GM19455 (cell line): Measurements from ENCODE around the gene CDX2.

Experiments
- ATAC-seq: cut with Tn5 transposase; IDR thresholded peaks from one replicate; pipeline ENCODE4 v1.9.1; 2021; ENCODE audit not compliant: unreplicated experiment

CDX2 gene

DNA sequence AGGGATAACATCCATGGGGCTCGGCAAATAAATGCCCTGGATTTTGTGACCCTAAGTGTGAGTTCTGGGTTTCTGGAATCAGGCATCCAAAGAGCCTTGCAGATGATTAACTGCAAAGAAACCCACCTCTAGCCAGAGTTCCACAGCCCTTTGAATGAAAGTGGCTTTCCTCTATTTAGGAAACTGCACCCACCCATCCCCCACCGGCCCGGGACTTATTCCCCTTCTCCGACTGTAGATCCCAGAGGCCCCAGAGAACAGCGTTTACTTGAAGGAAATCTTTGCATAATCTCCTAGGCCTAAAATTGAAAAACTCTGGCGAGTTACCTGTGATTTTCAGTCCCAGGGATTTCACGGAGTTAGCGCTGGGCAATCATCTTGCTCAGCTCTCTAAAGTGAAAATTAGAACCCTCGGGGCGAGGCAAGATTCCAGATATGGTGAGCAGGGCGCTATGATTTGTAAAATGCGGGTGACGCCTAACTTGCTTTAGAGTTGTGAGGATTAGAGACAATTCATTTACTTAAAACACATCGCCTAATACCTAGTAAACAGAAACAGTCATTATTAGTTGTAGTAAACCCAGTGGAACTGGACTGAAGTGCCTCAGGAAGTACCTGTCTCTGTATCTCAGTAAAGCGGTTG, 10.0 kb upstream of the CDX2 start:
- ATAC-seq = no peak

DNA sequence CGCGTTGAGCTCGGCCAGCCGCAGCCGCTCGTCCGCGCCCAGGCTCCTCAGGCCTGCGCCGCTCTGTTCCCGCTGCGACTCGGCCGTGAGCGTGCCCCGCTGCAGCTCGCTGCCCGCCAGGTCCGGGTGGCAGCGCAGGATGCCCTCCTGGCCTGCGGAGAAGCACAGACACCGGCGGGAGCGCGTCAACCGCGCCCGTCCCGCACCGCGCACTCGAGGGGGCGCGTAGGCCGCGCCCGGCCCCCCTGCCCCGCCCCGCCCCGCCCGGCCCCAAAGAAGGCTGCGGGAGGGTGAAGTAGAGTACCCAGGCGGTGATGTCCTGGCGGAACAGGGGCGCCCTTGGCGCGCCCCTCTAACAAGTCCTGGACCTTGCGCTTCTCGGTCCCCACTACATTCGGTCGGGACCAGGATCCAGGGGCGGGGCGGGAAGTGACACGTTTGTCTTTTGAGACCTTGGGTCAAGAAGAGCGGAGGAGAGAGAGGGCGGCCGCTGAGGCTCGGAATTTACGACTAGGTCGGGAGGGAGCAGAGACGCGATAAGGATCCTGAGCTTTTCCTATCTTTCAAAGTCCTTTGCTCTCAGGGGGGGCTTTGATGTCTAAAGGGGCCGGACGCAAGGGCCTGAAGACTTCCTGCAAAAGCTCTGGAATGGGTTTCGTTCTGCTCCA, 9.3 kb upstream of the CDX2 start:
- ATAC-seq = no peak

DNA sequence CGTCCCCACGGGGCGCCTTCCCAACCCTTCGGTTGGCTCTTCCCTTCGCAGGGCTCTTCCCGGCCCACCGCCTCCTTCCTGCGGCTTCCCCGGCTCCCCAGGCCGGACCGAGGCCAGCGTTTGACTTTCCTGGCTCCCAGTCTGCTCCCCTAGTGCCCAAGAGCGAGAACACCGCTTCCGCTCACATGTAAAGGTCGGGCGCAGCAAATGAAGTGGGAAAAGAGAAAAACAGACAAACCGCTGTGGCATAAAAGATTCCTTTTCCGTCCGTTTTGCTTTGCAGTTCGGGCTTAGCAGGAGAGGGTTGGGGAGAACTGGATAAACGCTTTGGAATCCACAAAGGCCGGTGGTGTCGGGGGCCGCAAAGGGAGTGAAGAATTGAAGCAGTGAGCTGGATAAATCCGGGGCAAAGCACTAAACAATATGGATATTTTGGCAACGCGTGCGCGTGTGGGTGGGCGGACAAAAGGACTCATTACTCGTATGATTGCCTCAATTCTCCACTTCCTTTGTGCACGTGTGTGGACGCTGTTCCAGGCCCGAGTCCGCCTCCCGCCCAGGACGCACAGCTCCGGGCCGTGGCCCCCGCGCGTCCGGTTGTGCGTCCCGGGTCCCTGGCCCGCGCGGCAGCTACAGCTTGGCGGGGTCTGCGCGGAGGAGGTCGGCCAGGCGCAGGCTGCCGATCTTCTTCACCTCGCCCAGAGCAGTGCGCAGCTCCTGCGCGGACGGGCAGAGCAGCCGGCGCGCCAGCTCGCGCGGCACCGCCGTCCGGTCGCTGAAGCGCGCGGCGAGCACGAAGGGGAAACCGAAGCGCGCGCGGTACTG, 8.6 kb upstream of the CDX2 start:
- no peak for ATAC-seq

DNA sequence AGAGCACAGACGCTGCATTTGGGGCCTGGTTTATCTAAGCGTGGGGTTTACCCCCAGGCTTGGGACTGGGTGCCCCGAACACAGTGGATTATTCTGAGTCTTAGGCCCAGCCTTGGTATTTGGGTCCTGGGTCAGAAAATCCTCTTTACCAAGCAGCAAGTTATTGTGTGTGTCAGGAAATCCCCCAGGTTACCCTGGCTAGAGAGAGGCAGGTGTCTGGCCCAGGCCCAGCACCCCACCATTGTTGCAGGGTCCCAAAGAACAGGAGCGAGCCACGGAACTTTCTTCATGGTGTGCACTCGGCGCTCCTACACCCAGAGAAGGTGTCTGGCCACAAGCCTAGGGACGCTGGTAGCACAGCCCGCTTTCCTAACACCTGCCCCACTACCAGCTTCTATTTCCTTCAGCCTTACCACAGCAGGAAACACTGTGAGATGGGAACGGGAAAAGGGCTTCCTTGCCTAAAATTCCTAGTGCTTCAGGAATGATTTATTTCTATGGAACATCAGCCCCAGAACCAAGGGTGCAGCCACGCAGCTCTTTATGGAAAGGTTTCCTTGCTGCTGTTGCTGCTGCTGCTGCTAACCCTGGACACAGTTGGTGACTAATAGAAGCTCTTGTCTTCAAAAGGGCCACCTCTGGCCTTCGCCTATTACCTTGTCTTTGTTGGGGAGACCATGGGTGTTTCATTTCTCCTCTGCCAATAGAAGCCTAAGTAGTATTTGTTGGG, 7.4 kb upstream of the CDX2 start:
- no peak for ATAC-seq

DNA sequence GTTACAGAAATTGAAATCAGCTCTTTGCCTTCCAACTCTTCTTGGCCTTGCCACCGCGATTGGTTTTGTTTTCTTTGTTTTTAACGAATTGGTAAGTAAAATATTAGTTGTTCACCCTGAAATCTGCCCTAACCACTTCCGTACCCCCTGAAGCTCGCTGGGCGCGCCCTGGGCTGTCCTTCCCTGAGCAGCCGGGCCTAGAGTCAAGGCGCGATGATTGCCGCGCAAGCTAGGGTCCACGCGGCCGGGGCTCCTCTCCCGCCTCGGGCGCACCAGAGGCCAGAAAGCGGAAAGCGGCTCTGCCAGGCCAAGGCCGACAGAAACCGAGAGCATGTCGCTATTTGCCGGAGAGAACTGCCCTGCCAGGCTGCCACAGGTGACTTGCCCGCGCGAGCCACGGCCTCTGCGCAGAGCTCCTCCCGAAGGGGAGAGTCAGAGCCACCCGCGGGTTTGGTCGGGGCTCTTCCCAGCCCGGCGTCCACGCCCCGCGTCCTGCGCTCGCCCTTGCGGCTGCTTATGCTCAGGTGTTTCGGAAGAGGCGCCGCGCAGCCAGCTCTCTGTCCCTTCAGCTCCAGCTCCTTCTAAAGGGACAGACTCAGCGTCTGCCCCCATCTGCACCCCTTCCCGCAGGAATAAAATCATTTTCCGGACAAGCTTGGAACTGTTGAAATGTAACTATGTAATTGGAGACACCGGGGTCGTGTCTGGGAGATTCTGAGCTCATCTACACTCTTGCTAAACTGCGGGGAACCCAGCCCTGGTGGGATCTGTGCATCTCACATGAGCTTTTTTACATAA, 6.6 kb upstream of the CDX2 start:
- ATAC-seq = no peak

DNA sequence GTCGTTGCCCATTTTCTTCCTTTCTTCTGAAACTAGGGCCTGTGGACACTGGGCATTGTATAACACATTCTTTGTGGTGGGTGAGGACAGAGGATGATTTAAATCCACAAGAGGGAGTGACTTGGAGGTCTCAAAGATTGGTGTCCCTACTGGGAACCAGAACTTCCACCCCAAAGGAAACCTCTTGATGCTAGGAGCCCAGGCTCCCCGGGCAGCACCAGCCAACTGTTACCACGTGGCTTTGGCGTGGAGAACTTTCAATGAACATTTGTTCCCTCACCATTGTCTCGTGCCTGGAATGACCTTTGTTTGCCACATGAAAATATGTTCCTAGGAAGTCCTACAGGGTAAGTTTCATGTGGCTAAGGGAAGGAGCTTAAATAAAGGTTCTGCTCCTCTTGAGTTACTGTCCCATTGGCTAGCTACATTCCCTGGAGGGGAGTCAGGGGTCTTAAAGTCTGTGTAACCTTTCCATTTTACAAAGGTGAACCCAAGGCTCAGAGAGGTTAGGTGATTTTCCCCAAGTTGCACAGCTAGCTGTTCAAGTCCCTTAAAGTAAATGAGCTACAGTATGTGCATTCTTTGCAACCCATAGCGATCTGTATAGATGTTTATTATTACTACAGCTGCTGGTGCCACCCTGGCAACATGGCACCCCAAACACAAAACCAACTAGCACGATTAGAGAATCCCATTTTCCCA, 5.0 kb upstream of the CDX2 start:
- ATAC-seq = no peak

DNA sequence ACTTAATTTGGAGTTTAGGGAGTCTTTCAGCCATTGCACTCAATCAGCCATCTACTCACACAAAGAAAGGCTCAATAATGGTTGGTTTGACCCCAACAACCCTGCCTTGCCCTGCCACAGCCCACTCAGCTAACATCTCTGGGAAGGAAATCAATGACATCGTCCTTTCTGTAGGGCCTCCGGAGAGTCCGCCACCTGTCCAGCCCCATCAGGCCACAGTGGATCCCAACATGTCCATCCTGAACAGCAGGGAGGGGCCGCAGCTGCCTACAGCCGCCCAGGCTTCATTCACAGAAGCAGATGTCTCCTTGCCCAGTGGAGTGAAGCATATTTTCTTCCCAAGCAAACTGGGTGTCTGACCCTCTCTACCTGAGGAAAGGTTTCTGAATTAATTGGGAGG, 4.2 kb upstream of the CDX2 start:
- no peak for ATAC-seq

DNA sequence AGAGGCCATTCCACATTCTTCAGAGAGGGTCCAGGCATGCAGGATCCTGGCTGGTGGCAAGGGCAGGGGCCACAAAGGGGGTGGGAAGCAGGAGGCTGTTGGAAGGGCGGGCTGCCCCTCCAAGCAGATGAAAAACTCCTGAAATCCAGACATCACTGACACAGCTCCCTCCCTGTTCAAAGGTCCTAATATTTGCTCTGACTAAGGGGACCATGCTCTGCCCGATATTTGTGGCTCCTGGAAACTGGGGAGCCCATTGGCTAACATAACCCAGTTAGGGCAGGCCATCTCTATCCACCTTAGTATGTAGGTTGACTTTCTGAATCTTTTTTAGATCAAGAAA, 3.3 kb upstream of the CDX2 start:
- no peak for ATAC-seq

DNA sequence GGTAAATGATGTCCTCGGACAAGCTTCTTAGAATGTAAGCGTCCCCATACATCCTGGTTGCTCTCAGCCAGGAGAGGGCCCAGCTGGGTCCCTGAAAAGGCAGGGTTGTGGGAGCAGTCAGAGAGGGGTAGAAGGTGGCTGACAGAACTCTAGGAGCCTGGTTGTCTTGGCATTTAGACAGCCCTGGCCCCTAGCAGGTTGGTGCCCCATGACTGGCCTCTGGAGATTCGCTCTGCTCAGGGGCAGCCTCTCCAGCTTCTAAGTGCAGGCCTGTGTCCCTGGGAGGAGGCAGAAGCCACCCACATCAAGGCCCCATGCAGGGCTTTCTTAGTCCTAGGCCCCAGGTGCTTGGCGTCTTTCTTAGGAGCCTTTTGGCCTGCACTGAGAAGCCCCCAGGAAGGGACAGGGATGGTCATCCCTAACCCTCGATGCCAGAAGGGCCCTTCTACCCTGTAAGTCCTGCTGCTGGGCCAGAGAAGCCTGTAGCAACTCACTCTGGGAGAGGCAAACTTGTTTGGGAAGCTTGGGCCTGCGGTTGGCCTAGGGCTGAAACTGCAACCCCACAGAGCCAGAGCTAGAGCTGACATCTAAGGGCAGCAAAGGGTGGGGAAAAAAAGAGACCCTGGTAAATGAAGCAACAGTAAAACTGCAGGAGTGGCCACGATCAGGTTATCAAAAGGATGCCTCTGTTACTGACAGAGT, 2.8 kb upstream of the CDX2 start:
- no peak for ATAC-seq

DNA sequence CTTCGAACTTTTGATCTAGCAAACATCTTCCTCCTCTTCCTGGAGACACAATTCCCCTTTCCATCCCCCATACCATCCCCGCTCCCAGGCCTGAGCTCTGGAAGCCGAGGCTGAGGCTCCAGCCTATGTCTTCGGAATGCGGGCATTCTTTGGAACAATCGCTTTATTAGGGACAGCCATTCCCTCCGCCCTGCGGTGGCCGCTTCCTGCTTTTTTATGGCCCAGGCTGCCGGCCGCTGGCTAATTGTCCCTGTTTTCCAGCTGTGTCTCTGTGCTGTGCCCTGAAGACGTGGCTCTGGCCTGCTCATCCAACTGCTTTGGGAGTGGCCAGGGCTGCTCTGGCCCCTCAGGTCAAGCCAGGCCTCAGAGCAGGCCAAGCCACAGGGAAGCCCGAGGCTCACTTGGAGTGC, 2.1 kb upstream of the CDX2 start:
- no peak for ATAC-seq

DNA sequence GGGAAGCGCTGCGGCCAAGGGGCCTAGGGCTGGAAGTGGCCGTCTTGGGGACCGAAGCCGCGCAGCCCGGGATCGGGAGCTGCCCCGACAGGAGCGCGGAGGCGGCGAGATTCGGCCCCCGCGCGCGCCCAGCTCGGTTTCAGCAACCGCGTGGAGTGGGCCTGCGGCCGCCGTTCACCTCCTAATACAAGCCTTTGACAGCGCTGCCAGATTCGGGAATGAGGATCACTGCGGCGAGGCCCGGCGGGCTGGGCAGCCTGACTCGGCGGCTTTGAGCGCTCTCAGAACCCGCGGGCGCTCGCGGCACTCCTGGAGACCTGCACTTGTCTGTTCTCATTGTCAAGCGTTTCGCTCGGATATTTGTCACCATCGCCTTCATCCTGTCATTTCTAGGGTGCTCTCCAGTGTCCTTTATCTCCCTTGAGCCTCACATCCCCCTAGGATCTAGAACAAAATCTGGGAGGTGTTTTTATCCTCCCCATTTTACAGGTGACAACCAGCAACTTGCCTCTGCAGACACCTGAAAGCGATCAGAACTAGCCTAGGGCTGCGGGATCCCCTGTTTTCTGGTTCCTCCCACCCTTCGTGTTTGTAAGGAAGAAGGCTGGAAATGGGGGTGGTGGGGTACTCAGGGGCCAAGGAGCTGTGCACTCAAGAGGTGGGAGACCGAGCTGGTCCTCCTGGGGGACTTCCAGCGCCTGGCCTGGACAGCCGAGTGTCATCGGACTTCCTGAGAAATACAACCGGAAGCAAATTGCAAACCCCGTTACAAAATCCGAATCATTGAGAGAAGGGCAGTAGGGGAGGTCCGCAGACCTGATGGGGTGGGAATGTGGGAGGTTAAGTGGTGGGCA, 1.5 kb upstream of the CDX2 start:
- no peak for ATAC-seq

DNA sequence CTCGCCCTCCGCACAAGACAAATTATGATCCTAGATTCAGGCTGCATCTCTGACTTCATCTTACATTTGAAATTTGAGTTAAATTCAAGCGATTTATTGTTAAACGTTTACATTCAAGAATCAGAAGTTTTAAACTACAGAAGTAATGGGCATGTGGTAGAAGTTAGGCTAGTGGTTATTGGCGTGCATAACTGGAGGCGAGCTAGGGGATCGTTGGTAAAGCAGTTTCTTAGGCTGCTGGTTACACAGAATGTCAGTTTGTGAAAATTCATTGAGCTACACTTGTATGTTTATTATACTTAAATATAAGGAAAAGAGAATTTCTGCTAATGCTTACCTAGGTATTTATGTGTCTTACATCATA, 733 bp upstream of the CDX2 start:
- no peak for ATAC-seq

DNA sequence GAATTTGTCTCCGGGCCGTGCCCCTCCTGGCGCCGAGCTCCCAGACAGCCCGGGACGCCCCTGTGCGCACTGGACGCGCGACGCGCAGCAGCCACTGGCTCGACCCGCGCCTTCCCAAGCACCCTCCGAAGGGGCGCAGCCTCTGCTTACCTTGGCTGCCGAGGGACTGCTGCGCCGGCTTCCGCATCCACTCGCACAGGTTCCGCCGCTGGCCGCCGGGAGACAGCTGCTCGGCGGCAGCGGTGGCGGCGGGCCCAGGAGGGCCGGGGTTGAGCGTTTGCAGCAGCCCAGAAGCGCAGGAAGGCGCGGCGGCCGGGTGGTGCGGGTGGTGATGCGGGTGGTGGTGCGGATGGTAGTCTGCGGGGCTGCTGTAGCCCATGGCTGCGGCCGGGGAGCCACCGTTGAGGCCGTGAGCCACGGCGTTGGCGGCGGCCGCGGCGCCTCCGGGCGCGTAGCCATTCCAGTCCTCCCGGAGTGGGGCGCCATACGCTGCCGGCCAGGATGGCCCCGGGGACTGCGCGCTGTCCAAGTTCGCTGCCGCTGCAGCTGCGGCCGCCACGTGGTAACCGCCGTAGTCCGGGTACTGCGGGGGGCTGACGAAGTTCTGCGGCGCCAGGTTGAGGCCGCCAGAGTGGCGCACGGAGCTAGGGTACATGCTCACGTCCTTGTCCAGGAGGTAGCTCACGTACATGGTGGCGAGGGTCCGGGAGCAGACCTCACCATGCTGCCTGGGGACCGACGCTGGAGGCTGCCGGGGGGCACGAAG, 616 bp downstream of the CDX2 start:
- no peak for ATAC-seq

DNA sequence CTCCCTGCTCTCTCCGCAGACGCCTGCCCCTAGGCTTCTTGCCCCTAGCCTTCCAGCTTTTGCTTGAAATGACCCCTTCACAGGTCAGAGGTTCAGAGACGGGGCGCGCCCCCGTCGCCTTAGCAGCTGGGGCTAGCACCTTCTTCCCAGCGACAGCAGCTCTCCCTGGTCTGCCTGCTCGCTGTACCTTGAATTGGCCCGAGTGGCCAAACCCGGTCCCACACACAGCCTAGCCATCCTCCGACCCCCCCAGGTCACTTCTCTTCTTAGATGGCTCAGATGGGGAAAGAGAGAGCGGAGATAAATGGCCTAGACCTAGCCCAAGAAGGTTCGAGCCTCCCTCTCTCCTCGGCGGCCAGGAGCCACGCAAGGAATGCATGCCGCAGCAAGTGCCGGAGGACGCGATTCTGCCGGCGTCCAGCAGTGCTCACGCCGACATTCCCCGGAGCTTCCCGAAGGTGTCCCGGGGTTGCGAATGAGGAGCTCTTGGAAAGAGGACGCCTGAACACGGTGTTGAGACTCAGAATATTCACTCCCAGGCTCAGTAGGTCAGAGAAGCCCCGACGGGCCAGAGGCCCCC, 1.3 kb downstream of the CDX2 start:
- no peak for ATAC-seq

DNA sequence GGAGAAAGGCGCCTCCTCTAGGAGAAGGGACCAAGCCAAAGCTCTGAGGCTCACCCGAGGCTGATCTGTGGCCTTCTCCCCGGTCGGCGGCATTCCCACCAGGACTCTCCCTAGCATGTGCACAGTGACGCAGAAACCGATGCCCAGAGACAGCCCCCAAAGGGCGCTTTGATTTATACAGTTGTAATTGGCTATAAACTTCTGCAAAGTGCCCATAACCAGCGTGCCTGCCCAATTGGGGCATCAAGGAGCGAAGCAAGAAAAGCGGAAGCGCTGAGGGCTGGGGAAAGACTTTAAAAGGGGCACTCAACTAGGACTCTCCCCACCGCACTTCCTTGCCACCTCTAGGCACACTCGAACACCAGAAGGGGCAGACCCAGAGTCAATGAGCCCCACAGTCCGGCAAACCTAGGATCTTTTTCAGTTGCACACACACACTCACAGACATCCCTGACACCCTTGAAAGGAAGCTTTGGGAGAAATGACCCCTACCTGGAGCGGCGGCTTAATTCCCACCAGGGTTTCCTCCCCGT, 1.8 kb downstream of the CDX2 start:
- no peak for ATAC-seq

DNA sequence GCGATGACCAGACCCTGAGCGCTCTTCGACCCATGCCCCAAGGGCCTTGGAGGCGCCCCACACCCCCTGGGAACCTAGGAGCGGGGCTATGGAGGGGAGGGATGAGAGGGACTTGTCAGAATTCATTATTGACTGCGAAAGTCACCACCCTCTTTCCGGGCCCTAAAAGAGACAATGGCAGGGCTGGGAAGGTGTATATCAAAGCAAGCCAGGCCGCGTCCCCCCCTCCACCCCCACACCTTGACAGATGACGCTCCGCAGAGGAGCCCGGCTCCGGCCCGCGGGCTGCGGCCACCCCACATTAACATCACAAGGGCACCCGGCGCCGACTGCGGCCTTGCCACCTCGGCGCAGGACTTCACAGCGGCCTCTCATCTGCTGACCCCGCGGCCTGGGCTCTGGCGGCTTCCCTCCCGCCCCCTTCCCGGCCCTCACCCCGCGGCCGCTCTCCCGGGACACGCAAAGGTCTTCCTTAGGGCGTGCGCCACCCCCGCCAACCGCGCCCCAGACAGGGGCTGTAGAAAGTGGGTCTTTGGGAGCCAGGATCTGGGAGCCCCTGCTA, 2.4 kb downstream of the CDX2 start:
- ATAC-seq = no peak
